GM23338 (cell line): ENCODE data around the gene NOXA1. TPM values are rescaled to one million over a fixed set of nuclear protein-coding genes. Genes with fewer than 3 reads are reported as not detected.

ENCODE experiments used
- CREB1 ChIP-seq: fragments of 250-450 bp; sonication (Bioruptor Pico); IDR thresholded peaks from 2 replicates; pipeline ENCODE4 v1.5.0; 2020; ENCODE audit warnings: low read depth, mild to moderate bottlenecking, moderate library complexity
- ETS1 ChIP-seq: IDR thresholded peaks from 2 replicates; pipeline ENCODE4 v1.6.1; 2016; ENCODE audit warnings: antibody characterized with exemption
- EZH2 ChIP-seq: fragments of 200-600 bp; sonication (generic); IDR thresholded peaks from one replicate; pipeline ENCODE4 v1.8.0; 2017; ENCODE audit warnings: antibody characterized with exemption, mild to moderate bottlenecking, low read depth; ENCODE audit not compliant: unreplicated experiment
- JUNB ChIP-seq: IDR thresholded peaks from one replicate; pipeline ENCODE4 v1.6.1; 2016; ENCODE audit warnings: antibody characterized with exemption; ENCODE audit not compliant: unreplicated experiment
- NANOG ChIP-seq: IDR thresholded peaks from 2 replicates; pipeline ENCODE4 v1.6.1; 2016; ENCODE audit warnings: antibody characterized with exemption, borderline replicate concordance
- POLR2AphosphoS5 ChIP-seq: IDR thresholded peaks from 2 replicates; pipeline ENCODE4 v1.6.1; 2016; ENCODE audit warnings: antibody characterized with exemption, low read depth
- STAT1 ChIP-seq: IDR thresholded peaks from one replicate; pipeline ENCODE4 v1.6.1; 2016; ENCODE audit warnings: antibody characterized with exemption; ENCODE audit not compliant: unreplicated experiment
- ZNF114 ChIP-seq: fragments of 250-450 bp; sonication (Bioruptor Pico); IDR thresholded peaks from 2 replicates; pipeline ENCODE4 v1.5.0; 2020; ENCODE audit warnings: mild to moderate bottlenecking, moderate library complexity
- ZNF462 ChIP-seq: fragments of 250-450 bp; sonication (Bioruptor Pico); IDR thresholded peaks from 2 replicates; pipeline ENCODE4 v1.5.0; 2020; ENCODE audit warnings: mild to moderate bottlenecking, moderate library complexity
- polyA plus RNA-seq: library from polyadenylated mRNA; unstranded; fragments of >200 nt; fragmentation: Nextera tagmentation; extraction: Ambion mirVana; gene quantifications from 2 replicates; pipeline ENCODE4 v1.2.1, GENCODE V29; 2016
- total RNA-seq: library from RNA; depleted of rRNA; stranded (reverse); fragments of >200 nt; shearing (Covaris generic); gene quantifications from 2 replicates; pipeline ENCODE4 v1.2.3, GENCODE V29; 2014

NOXA1 gene
- total and polyA plus RNA-seq, 2 experiments from 2014 or later, result 0.59 to 0.68 TPM

- TF ChIP-seq ZNF462 (CRISPR knock-in tag), result no peak
- no peak for TF ChIP-seq STAT1
- TF ChIP-seq CREB1 (CRISPR knock-in tag), result no peak
- TF ChIP-seq EZH2, result no peak
- no peak for TF ChIP-seq JUNB
- TF ChIP-seq POLR2AphosphoS5, result no peak
- no peak for TF ChIP-seq ZNF114 (CRISPR knock-in tag)
- no peak for TF ChIP-seq NANOG
- TF ChIP-seq ETS1, result no peak
Observed at GRCh38 chr9:137455359-137455991, 32.3 kb downstream of the NOXA1 start (continued).
